ENCODE data around the gene ALKAL2. TPM values are rescaled to one million over a fixed set of nuclear protein-coding genes. Genes with fewer than 3 reads are reported as not detected.

ALKAL2 gene
- total and polyA plus RNA-seq, 2 of the 13 experiments (the other 11 are each of a cell fraction or from before 2014, with no cell fraction given): 0.22 to 1.7 TPM

DNA sequence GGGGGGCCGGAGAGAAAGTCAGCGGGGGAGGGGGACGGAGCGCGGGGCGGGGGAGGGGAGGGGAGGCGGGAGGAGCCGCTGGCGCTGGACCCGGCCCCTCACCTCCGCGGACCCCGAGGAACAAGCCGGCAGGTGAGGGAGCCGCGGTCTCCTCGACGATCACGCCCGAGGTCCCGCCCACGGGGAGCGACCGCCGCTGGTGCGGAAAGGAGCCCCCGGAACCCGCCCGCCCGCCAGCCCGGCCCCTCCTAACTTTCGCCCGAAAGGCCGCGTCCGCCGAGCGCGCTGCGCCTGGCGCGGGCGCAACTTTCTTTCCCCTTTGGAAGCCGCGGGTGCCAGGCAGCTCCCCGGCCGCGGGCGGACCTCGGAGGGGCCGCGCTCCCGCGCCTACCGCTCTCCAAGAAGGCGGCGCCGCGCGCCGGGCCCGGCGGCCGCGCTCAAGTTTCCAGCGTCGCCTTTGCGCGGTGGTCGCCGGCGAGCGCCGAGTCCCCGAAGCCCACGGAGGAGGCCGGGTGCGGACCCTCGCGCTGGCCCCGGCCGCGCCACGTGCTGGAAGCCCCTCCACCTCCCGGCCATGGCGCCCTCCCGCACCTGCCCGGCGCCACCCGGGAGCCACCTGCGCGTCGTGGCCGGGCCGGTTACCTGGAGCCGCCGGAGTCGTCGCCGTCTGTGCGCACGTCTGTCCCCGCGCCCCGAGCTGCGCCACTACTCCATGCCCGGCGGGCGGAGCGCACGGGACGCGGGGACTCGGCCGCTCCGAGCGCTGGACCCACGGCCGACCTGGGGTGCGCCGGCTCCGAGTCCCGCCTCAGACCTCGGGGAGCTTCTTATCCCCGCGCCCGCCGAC is at the start of gene ALKAL2 (continued):
- TF ChIP-seq AHR (CRISPR knock-in tag; IDR thresholded peaks at IDR 0.05): no peak
- TF ChIP-seq, protein P1, sequence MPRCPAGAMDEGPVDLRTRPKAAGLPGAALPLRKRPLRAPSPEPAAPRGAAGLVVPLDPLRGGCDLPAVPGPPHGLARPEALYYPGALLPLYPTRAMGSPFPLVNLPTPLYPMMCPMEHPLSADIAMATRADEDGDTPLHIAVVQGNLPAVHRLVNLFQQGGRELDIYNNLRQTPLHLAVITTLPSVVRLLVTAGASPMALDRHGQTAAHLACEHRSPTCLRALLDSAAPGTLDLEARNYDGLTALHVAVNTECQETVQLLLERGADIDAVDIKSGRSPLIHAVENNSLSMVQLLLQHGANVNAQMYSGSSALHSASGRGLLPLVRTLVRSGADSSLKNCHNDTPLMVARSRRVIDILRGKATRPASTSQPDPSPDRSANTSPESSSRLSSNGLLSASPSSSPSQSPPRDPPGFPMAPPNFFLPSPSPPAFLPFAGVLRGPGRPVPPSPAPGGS (CRISPR knock-in tag; IDR thresholded peaks at IDR 0.05): peak; percentile 37; the same call in 1 of the 2 replicates
- 0 out of 2 replicates have a peak, but pooled peaks have one; percentile 40 for TF ChIP-seq RBFOX2 (IDR thresholded peaks at IDR 0.05; ENCODE audit: low read depth, low read length)
- no peak for TF ChIP-seq CBX2 (IDR thresholded peaks at IDR 0.05; ENCODE audit: low read depth, low read length)
- TF ChIP-seq CBX2 (CRISPR knock-in tag; IDR thresholded peaks at IDR 0.05; ENCODE audit: low read depth): no peak
- TF ChIP-seq, protein P2, sequence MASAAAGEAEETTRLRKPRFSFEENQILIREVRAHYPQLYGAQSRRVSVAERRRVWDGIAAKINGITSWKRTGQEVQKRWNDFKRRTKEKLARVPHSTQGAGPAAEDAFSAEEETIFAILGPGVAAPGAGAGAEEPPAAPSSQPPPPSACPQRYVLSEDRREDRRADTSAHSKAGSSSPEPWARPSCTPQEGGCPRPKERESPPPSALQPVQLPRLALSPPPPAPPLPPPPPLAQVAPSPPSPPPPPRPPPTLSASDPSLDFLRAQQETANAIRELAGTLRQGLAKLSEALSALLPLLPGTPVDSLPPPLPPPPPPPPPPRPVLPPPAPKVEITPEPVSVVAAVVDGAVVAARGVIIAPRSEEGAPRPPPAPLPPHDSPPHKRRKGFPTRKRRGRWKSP (CRISPR knock-in tag; IDR thresholded peaks at IDR 0.05): peak; percentile 32; the same call in 1 of the 2 replicates
- TF ChIP-seq, protein P3, sequence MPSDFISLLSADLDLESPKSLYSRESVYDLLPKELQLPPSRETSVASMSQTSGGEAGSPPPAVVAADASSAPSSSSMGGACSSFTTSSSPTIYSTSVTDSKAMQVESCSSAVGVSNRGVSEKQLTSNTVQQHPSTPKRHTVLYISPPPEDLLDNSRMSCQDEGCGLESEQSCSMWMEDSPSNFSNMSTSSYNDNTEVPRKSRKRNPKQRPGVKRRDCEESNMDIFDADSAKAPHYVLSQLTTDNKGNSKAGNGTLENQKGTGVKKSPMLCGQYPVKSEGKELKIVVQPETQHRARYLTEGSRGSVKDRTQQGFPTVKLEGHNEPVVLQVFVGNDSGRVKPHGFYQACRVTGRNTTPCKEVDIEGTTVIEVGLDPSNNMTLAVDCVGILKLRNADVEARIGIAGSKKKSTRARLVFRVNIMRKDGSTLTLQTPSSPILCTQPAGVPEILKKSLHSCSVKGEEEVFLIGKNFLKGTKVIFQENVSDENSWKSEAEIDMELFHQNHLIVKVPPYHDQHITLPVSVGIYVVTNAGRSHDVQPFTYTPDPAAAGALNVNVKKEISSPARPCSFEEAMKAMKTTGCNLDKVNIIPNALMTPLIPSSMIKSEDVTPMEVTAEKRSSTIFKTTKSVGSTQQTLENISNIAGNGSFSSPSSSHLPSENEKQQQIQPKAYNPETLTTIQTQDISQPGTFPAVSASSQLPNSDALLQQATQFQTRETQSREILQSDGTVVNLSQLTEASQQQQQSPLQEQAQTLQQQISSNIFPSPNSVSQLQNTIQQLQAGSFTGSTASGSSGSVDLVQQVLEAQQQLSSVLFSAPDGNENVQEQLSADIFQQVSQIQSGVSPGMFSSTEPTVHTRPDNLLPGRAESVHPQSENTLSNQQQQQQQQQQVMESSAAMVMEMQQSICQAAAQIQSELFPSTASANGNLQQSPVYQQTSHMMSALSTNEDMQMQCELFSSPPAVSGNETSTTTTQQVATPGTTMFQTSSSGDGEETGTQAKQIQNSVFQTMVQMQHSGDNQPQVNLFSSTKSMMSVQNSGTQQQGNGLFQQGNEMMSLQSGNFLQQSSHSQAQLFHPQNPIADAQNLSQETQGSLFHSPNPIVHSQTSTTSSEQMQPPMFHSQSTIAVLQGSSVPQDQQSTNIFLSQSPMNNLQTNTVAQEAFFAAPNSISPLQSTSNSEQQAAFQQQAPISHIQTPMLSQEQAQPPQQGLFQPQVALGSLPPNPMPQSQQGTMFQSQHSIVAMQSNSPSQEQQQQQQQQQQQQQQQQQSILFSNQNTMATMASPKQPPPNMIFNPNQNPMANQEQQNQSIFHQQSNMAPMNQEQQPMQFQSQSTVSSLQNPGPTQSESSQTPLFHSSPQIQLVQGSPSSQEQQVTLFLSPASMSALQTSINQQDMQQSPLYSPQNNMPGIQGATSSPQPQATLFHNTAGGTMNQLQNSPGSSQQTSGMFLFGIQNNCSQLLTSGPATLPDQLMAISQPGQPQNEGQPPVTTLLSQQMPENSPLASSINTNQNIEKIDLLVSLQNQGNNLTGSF (CRISPR knock-in tag; IDR thresholded peaks at IDR 0.05): no peak
- peak; percentile 65; the same call in 1 of the 2 replicates for TF ChIP-seq ZNF776 (CRISPR knock-in tag; IDR thresholded peaks at IDR 0.05)
- TF ChIP-seq ZNF629 (CRISPR knock-in tag; conservative IDR thresholded peaks at IDR 0.05): no peak
- no peak for TF ChIP-seq MTA3 (CRISPR knock-in tag; IDR thresholded peaks at IDR 0.05)
- no peak for TF ChIP-seq ZNF333 (CRISPR knock-in tag; IDR thresholded peaks at IDR 0.05; ENCODE audit: borderline replicate concordance)
- no peak for TF ChIP-seq SP4 (CRISPR knock-in tag; IDR thresholded peaks at IDR 0.05)
- TF ChIP-seq CC2D1A (CRISPR knock-in tag; IDR thresholded peaks at IDR 0.05): no peak
- TF ChIP-seq ZNF607 (CRISPR knock-in tag; IDR thresholded peaks at IDR 0.05; ENCODE audit: borderline replicate concordance): 0 out of 2 replicates have a peak, but pooled peaks have one; percentile 35
- no peak for TF ChIP-seq ZNF232 (CRISPR knock-in tag; IDR thresholded peaks at IDR 0.05; ENCODE audit: borderline replicate concordance)
- peak; percentile 41; the same call in 1 of the 2 replicates for TF ChIP-seq ZBTB38 (CRISPR knock-in tag; IDR thresholded peaks at IDR 0.05)
- TF ChIP-seq GATAD1 (CRISPR knock-in tag; IDR thresholded peaks at IDR 0.05): no peak
- TF ChIP-seq MTA1 (CRISPR knock-in tag; IDR thresholded peaks at IDR 0.05; ENCODE audit: borderline replicate concordance): peak; percentile 37; the same call in 1 of the 2 replicates
- peak; percentile 24; the same call in 1 of the 2 replicates for TF ChIP-seq HOXA3 (CRISPR knock-in tag; IDR thresholded peaks at IDR 0.05)
- TF ChIP-seq ZNF143 (CRISPR knock-in tag; IDR thresholded peaks at IDR 0.05): no peak
- TF ChIP-seq EEA1 (CRISPR knock-in tag; IDR thresholded peaks at IDR 0.05; ENCODE audit: borderline replicate concordance): no peak
- TF ChIP-seq KDM2A (CRISPR knock-in tag; IDR thresholded peaks at IDR 0.05; ENCODE audit: borderline replicate concordance, low read depth): peak; percentile 17; the same call in 1 of the 2 replicates
- no peak for TF ChIP-seq ZNF703 (CRISPR knock-in tag; IDR thresholded peaks at IDR 0.05; ENCODE audit: borderline replicate concordance)

Data from HepG2 (cell line).